Activated naive CD8-positive, alpha-beta T cell (primary cell): ENCODE measurements around the gene TMEM74B.
"Not testable (repeated sequence)": the region's sequence is repeated elsewhere in the genome, so short reads cannot be mapped to it uniquely, and the experiment has no call there.

Source experiments
- H3K27ac Mint-ChIP-seq: one replicate; pipeline ENCODE4 v1.8.0; 2021; ENCODE audit warnings: mixed read lengths
- H3K27me3 Mint-ChIP-seq: one replicate; pipeline ENCODE4 v1.8.0; 2021; ENCODE audit warnings: mixed read lengths
- H3K36me3 Mint-ChIP-seq: one replicate; pipeline ENCODE4 v1.8.0; 2021; ENCODE audit warnings: mixed read lengths
- H3K4me1 Mint-ChIP-seq: one replicate; pipeline ENCODE4 v1.8.0; 2021; ENCODE audit warnings: low read depth, mixed read lengths
- H3K4me3 Mint-ChIP-seq: one replicate; pipeline ENCODE4 v1.8.0; 2021; ENCODE audit warnings: mild to moderate bottlenecking, mixed read lengths
- H3K9me3 Mint-ChIP-seq: one replicate; pipeline ENCODE4 v1.8.0; 2021; ENCODE audit warnings: low read depth, mixed read lengths

TMEM74B gene

DNA sequence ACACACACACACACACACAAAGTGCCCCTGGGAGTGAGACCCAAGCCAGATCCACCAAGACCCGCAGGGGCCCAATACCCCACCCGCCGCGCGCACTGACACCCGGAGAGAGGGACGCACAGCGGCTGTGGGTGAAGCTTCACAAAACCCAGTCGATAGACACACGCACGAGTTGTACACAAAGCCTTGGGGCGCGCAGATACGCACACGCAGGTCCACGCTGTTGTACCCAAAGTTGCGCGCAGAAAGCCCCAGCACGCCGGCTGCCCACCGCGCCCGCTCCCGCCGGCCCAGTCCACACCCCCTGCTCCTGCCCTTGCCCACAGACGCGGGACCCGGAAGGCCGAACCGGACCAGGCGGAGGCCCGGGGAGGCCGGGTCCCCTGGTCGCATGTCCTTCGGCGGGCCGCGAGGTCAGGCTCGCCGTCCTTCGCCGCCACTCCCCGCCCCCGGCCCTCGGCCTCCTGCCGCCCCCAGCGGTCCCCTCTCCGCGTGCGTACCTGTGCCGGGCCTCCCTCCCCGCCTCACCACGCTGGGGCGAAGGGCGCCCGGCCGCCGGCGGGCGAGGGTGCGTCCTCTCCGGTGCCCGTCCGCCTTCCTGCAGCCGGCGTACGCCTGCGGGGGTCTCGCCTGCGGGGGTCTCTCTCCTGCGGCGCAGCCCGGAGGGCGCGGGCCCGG, at the start of gene TMEM74B:
Gene TMEM74B (minus strand): TSS at position 344 of the 678 bp plus-strand sequence. CDS start 1,180 bp downstream, outside the sequence.
- Mint-ChIP-seq H3K4me3 (peak within 1 kb of the TSS; percentile 81), H3K9me3 (no peaks in the 10 kb centered on the region), H3K27me3 (peaks cover 12% of the 10 kb centered on the region), H3K4me1 (peaks cover 7% of the 10 kb centered on the region), H3K27ac (peak within 1 kb of the TSS; percentile 11), H3K36me3 (no peaks in the 10 kb centered on the region)

DNA sequence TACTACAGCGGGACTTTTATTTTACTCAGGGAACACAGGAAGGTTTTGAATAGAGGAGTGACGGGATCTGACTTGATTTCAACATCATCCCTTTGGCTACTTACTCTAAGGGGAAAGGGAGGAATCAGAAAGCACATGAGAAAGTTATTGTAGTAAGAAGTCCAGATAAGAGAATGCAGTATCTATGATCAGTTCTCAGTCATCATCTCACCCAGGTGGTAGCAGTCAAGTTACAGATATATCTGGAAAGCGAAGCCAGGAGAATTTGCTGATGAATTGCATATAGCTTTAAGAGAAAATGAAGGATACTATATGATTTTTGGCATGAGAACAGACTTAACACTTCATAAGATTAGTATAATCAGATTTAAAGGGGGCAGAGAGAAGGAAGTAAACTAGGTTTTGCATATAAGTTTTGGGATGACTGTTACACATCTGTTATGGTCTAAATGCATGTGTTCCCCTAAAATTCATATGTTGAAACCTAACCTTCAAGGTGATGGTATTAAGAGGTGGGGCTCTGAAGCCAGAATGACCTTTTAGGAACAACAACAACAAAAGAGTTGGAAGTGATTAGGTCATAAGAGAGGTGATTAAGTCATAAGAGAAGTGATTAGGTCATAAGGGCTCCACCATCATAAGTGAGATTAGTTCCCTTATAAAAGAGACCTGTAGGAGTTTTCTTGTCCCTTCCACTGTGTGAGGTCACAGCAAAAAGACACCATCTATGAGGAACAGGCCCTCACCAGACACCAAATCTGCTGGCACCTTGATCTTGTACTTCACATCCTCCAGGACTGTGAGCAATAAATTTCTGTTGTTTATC, 47.7 kb upstream of the TMEM74B start:
- no peaks in the 10 kb centered on the region for H3K9me3 Mint-ChIP-seq
- H3K4me1 Mint-ChIP-seq = no peaks in the 10 kb centered on the region
- no peak overlapping the region for H3K4me3 Mint-ChIP-seq
- peaks cover 1% of the 10 kb centered on the region for H3K27me3 Mint-ChIP-seq
- H3K36me3 Mint-ChIP-seq = no peaks in the 10 kb centered on the region
- H3K27ac Mint-ChIP-seq = no peak overlapping the region

DNA sequence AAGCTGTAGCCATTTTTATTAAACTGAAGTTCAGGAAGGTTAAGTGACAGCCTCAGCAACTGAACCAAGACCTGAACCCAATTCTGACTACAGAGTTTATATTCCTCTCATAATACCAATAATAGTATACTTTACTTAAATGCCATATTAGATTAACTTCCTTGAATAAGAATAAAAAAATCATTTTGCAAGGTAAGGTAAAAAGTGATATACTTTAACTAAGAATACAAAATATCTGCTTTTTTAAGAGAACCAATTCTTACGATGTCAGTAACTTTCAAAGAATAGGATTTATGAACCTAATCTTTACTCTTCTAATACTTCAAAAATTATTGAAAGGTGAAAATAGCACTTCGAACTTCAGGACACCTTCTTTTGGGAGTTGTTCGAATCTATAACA, 44.8 kb upstream of the TMEM74B start:
- no peaks in the 10 kb centered on the region for H3K9me3 Mint-ChIP-seq
- H3K4me1 Mint-ChIP-seq = peaks cover 5% of the 10 kb centered on the region
- no peak overlapping the region for H3K4me3 Mint-ChIP-seq

DNA sequence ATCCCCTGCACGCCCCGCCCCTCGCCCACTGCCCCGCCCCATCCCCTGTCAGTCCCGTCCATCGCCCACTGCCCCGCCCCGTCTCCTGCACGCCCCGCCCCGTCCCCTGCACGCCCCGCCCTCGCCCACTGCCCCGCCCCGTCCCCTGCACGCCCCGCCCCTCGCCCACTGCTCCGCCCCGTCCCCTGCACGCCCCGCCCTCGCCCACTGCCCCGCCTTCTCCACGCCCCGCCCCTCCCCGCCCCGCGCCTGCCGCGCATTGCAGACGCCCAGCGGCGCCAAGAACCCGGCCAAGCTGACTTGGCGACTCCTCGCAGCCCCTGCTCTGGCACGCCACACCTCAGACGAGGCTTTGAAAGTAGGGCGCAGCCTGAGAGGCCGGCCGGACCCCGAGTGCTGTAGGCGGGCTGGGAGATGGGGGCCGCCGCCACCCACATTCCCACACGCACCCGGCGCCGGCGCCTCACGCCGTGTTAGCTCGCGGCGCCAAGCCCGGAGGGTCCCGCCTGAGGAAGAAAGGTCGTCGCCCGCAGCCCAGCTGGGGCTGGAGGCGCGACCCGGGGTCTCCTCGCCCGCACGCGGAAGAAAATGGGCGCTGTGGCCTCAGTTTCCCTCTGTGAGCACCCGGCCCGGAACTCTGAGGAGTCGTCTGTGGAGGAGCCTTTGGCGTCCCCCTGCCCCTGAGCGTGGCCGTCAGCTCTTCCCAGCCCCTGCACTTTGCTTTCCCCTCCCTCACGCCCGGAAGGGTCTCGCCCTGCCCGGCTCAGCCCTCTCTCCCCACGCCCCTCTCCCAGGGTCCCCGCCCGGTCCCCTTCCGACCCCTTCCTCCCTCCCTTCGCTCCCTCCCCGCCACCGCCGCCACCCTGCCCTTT, 41.2 kb upstream of the TMEM74B start, which contains the start of gene RAD21L1:
Gene RAD21L1 (plus strand): TSS at position 262 of the 872 bp plus-strand sequence. CDS start 2,410 bp downstream, outside the sequence.
- H3K27ac Mint-ChIP-seq = peak within 1 kb of the TSS; percentile 34
- H3K36me3 Mint-ChIP-seq = no peaks in the 10 kb centered on the region
- peak within 1 kb of the TSS; percentile 87 for H3K4me3 Mint-ChIP-seq
- H3K27me3 Mint-ChIP-seq = peaks cover 1% of the 10 kb centered on the region
- peaks cover 5% of the 10 kb centered on the region for H3K4me1 Mint-ChIP-seq
- no peaks in the 10 kb centered on the region for H3K9me3 Mint-ChIP-seq

More for the DNA sequence above, 44.8 kb upstream of the TMEM74B start:
- Mint-ChIP-seq H3K36me3 (no peaks in the 10 kb centered on the region), H3K27ac (no peak overlapping the region), H3K27me3 (peaks cover 1% of the 10 kb centered on the region)

DNA sequence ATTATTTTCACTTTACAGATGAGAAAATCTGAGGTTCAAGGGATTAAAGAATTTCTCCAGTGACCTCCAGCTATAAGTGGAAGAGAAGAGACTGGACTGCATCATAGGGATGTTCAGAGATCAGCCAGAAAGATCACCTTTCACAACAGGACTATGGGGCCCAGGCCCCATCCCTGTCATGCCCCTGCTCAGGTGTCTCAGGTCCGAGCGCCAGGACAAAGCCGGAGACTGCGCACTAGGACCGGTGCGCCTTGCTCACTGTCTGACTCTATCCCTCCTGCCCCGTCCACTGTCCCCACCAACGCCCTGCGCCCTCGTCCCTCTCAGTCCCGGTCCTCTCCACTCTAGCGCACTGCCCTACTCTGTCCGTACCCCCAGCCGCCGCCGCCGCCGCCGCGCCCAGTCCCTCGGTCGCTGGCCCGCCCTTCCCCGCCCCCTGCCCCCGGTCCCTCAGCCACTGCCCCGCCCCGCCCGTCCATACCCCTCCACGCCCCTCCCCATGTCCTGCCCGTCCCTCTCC, 40.5 kb upstream of the TMEM74B start:
- Mint-ChIP-seq H3K36me3 (no peaks in the 10 kb centered on the region), H3K9me3 (no peaks in the 10 kb centered on the region), H3K4me1 (peaks cover 5% of the 10 kb centered on the region), H3K27me3 (peaks cover 1% of the 10 kb centered on the region), H3K4me3 (peak overlapping the region; percentile 69), H3K27ac (no peak overlapping the region)

DNA sequence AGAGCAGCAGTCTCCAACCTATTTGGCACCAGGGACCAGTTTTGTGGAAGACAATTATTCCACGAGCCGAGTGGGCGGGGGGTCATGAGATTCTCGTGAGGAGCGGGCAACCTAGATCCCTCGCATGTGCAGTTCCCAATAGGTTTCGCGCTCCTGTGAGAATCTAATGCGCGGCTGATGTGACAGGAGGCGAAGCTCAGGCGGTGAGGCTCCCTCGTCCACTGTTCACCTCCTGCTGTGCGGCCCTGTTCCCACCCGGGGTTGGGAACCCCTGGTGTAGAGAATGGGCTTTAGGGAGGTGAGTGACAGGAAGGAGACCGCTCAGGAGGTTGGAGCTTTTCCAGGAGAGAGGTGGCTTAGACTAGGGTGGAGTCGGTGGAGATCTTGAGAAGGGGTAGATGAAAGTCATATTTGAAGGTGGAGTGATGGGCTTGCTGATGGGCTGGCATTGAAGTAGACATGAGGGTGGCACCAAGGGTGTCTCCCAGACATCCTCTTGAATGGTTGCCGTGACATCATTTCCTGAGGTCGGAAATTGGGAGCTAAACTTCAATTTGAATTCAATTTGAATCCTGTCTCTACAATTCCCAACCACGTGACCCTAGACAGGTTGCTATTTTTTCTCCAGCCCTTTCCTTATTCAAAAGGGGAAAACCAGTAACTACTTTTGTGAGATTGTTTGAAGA, 39.6 kb upstream of the TMEM74B start:
- peaks cover 5% of the 10 kb centered on the region for H3K4me1 Mint-ChIP-seq
- H3K27me3 Mint-ChIP-seq = peaks cover 1% of the 10 kb centered on the region
- H3K4me3 Mint-ChIP-seq = peak overlapping the region; percentile 74
- no peaks in the 10 kb centered on the region for H3K9me3 Mint-ChIP-seq
- H3K36me3 Mint-ChIP-seq = no peaks in the 10 kb centered on the region
- H3K27ac Mint-ChIP-seq = no peak overlapping the region

DNA sequence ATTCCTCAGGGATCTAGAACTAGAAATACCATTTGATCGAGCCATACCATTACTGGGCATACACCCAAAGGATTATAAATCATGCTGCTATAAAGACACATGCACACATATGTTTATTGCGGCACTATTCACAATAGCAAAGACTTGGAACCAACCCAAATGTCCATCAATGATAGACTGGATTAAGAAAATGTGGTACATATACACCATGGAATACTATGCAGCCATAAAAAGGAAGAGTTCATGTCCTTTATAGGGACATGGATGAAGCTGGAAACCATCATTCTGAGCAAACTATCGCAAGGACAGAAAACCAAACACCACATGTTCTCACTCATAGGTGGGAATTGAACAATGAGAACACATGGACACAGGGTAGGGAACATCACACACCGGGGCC, 38.0 kb upstream of the TMEM74B start:
- not testable (repeated sequence) for H3K27me3 Mint-ChIP-seq, H3K36me3 Mint-ChIP-seq, H3K4me1 Mint-ChIP-seq, H3K9me3 Mint-ChIP-seq, H3K4me3 Mint-ChIP-seq, H3K27ac Mint-ChIP-seq

DNA sequence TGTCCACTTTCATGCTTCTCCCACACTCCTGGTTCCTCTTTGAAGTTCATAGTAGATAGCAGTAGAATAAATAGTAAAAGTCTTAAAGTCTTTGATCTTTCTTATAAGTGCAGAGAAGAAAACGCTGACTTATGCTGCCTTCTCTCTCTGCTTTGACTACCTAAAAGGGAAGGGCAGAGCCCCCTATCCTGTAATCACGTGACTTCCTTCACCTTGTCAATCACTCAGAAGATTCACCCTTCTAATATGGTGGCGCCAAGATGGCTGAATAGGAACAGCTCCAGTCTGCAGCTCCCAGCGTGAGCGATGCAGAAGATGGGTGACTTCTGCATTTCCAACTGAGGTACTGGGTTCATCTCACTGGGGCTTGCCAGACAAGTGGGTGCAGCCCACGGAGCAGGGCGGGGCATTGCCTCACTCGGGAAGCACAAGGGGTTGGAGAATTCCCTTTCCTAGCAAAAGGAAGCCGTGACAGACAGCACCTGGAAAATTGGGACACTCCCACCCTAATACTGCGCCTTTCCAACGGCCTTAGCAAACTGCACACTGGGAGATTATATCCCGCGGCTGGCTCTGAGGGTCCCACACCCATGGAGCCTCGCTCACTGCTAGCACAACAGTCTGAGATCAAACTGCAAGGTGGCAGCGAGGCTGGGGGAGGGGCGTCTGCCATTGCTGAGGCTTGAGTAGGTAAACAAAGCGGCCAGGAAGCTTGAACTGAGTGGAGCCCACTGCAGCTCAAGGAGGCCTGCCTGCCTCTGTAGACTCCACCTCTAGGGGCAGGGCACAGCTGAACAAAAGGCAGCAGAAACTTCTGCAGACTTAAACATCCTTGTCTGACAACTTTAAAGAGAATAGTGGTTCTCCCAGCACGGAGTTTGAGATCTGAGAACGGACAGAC, 32.0 kb upstream of the TMEM74B start:
- H3K9me3 Mint-ChIP-seq, H3K27me3 Mint-ChIP-seq, H3K36me3 Mint-ChIP-seq: not testable (repeated sequence)
- Mint-ChIP-seq H3K4me3 (peak overlapping the region; percentile 48), H3K27ac (peak overlapping the region; percentile 65), H3K4me1 (peaks cover 43% of the 10 kb centered on the region)

DNA sequence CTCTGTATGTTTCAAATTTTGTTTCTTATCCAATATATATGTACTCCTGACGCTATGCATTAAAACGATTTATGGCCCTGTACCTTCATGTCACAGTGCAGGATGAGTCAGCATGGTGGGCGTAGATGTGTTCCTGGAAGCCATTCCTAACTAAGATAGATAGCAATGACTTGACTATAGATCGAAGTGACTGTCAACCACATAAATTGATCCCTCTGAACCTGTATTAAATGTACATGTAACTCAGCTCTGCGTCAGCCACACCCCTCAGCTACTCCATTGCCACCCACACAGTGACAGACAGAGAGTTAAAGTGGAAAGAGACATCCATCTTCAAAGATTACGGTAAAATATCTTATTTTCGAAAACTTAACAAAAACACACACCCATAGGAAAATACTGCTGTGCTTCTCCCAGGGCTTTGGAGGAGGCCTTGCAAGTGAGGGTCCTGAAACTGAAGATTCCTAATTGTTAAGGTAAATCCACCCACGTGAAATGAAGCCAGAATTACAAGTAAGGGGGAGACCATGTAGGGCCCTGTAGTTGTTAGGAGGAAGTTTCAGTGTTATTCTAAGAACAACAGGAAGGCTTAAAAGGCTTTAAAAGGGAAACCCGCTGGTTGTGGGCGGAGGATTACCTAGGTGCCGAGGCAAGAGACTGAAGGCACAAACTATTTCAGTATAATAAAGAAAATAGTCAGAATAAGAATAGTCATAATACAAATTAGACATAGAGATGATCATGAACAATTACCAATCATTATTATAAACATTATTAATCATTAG, 30.8 kb upstream of the TMEM74B start:
- peak overlapping the region; percentile 46 for H3K4me3 Mint-ChIP-seq
- peaks cover 2% of the 10 kb centered on the region for H3K36me3 Mint-ChIP-seq
- H3K27me3 Mint-ChIP-seq = no peaks in the 10 kb centered on the region
- peaks cover 43% of the 10 kb centered on the region for H3K4me1 Mint-ChIP-seq
- H3K9me3 Mint-ChIP-seq = no peaks in the 10 kb centered on the region
- H3K27ac Mint-ChIP-seq = peak overlapping the region; percentile 81

DNA sequence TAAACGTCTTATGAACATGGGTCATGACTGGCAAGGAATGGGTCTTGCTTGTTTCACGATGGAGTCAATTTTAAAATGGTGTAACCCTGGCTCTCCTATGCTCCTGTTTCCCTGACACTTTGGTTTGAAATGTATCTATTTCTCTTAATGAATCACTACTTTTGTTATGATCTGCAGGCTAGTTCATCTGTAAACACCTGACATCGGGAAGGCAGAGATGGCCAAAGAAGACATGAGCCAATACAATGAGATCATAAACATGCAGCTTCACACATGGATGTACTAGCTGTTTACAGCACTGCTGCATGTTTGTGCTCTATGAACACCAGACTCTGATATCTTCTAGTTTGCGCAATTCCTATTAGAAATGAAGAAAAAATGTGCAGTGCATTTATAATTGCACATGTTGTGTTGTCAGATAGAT, 30.1 kb upstream of the TMEM74B start:
- H3K27me3 Mint-ChIP-seq = no peaks in the 10 kb centered on the region
- H3K36me3 Mint-ChIP-seq = peaks cover 2% of the 10 kb centered on the region
- peaks cover 43% of the 10 kb centered on the region for H3K4me1 Mint-ChIP-seq
- H3K4me3 Mint-ChIP-seq = no peak overlapping the region
- H3K9me3 Mint-ChIP-seq = no peaks in the 10 kb centered on the region
- no peak overlapping the region for H3K27ac Mint-ChIP-seq

DNA sequence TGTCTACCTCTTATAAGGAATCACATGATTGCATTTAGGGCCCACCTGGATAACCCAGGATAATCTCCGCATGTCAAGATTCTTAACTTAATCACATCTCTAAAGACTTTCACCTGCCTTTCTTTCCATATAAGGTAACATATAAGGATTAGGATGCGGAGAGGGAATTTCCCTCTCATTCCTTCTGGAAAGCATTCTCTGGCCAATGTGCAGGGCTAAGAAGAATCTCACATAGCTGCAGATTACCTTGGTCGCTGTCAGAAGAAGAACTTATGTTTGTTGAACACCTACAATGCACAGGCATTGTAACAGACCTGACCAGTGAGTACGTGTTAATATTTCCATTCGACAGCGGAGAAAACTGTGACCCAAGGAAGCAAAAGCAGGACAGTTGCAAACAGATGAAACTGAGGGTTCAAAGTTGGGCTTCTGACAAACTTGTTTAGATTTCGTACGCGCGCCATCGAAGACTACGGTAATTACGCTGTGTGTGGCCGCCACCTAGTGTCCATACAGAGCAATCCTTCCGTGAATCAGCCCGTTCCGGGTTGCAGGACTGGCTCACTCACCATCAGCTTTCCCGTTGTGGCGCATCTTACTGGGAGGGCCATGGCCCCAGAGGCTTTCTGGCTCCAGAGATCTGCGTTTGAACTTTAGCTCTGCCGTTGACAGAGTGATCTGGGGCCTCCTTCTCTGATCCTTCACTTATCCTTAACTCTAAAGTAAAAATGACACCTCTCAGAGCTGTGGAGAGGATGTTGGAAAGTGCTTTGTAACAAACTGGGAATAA, 28.0 kb upstream of the TMEM74B start:
- Mint-ChIP-seq H3K9me3 (no peaks in the 10 kb centered on the region), H3K36me3 (peaks cover 2% of the 10 kb centered on the region), H3K27ac (no peak overlapping the region), H3K4me1 (peaks cover 40% of the 10 kb centered on the region), H3K27me3 (no peaks in the 10 kb centered on the region), H3K4me3 (peak overlapping the region; percentile 53)

DNA sequence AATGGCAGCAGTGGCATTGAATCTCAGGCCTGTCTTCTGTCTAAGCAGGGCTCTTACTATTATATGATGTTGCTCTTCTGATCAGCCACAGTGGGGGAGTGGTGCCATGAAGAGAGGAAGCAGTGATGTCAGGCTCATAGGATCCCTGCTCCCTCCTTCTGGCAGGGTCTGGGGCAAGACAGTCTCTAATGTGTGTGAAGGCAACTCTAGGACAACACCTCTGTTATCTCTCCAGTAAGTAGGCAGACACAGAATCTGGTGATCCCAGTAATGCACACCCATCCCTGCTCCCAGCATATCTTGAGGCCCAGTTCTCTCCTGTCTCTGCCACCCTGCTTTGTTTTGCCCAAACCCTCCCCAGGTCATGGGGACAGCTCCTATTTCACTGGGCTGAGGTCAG, 27.2 kb upstream of the TMEM74B start:
- Mint-ChIP-seq H3K27me3 (no peaks in the 10 kb centered on the region), H3K4me3 (no peak overlapping the region), H3K36me3 (peaks cover 2% of the 10 kb centered on the region), H3K27ac (no peak overlapping the region), H3K9me3 (no peaks in the 10 kb centered on the region), H3K4me1 (peaks cover 32% of the 10 kb centered on the region)
